ENCODE data around the gene EIF3L.

DNA sequence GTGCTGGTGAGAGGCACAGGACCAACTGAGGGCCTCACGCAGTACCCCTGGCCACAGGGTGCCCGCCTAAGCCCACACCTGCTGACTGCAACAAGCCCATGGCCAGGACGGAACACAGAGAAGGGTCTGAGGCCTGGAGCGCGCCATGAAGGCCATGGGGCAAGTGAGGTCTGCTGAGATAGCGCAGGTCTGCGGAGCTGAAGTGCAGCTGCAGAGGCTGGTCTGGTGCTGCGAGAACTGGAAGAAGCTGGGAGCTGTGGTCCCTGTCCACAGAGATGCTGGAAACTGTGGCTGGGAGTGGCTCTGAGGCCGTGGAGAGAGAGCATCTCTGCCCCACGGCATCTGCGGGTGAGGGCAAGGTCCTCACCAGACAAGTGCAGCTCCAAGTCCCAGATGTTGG is 17.7 kb upstream of the EIF3L start:
- no peak for TF ChIP-seq YY1 (IDR thresholded peaks at IDR 0.05; ENCODE audit: insufficient read depth, insufficient read length)
- TF ChIP-seq ZNF274 (IDR thresholded peaks at IDR 0.05; ENCODE audit: low read depth, low read length), result no peak

Measured in NT2/D1 (cell line).